Ovary (tissue), 9 donors: ENCODE results near the gene KCND1. TPM values are rescaled to one million over a fixed set of nuclear protein-coding genes. Genes with fewer than 3 reads are reported as not detected.

ENCODE experiments used
- DNase-seq, 5 donors: peaks; one replicate each; pipeline ENCODE4 v3.0.0-alpha.2; 2019 to 2020
- H3K27ac ChIP-seq, 2 donors: fragments of 200-600 bp; one replicate each; pipeline versions ENCODE4 v1.5.1 to v1.8.0; 2019 to 2022
- H3K27me3 ChIP-seq: fragments of 200-600 bp; one replicate; pipeline ENCODE4 v1.8.0; 2022
- H3K36me3 ChIP-seq: fragments of 200-600 bp; sonication (generic); one replicate; pipeline ENCODE4 v1.5.1; 2019
- H3K4me1 ChIP-seq: one replicate; pipeline ENCODE4 v1.8.1; 2013; ENCODE audit warnings: mild to moderate bottlenecking, moderate library complexity; ENCODE audit not compliant: insufficient read depth
- H3K4me3 ChIP-seq: fragments of 200-600 bp; sonication (generic); one replicate; pipeline ENCODE4 v1.5.1; 2017
- H3K9me3 ChIP-seq, 2 donors: fragments of 200-600 bp in 1 of 2; sonication (generic) in 1 of 2; one replicate each; pipeline versions ENCODE4 v1.5.1 to v1.8.1; 2013 to 2019; ENCODE audit warnings: mild to moderate bottlenecking in 1 of 2, moderate library complexity in 1 of 2
- EP300 ChIP-seq: sonication (generic); formaldehyde crosslinking; IDR thresholded peaks from one replicate; pipeline ENCODE4 v1.6.1; 2017; ENCODE audit warnings: antibody characterized with exemption
- POLR2A ChIP-seq: fragments of 450-650 bp; IDR thresholded peaks from one replicate; pipeline ENCODE4 v1.6.1; 2017; ENCODE audit warnings: antibody characterized with exemption, mild to moderate bottlenecking, moderate library complexity
- WGBS, 3 donors: extraction: QIAGEN DNeasy Blood & Tissue Kit in 1 of 3; methylation state at CpG; one replicate each; pipeline versions ENCODE4 v1.1.5 to v1.1.7; 2013 to 2017; 5-methylcytosine and 5-hydroxymethylcytosine counted together
- intact Hi-C, 4 donors: fragments of 100-400 bp; cut with DNase I; formaldehyde crosslinking; loops; one replicate each; pipeline versions ENCODE4 v1.11.0 to v1.15.1; 2022 to 2023
- polyA plus RNA-seq, 2 donors: library from polyadenylated mRNA; stranded (reverse); fragments of 200-250 nt in 1 of 2; fragments of 350-450 nt in 1 of 2; fragmentation: Illumina TruSeq in 1 of 2; extraction: RNeasy Lipid Tissue Mini Kit (QIAGEN cat#74804) in 1 of 2; gene quantifications; one replicate each; pipeline ENCODE4 v1.2.3, GENCODE V29; 2013 to 2014
- total RNA-seq, 7 donors: library from RNA; depleted of rRNA in 2 of 7; stranded (reverse); fragments of >200 nt in 2 of 7; fragmentation: NEBNext Ultra II Directional in 3 of 7; extraction: Animal tissue kit (Norgen Biotek cat#: 25700) in 3 of 7; gene quantifications; one replicate each; pipeline versions ENCODE4 v1.1.0 to v1.2.4, GENCODE V29; 2016 to 2023
- TF ChIP-seq, protein P1 (sequence below), 3 donors: fragments of 450-650 bp in 2 of 3; fragments of 200-600 bp in 1 of 3; IDR thresholded peaks; one replicate each; pipeline versions ENCODE4 v1.5.1 to v1.8.0; 2016 to 2022; ENCODE audit warnings: antibody characterized with exemption in 3 of 3, mild to moderate bottlenecking in 1 of 3
- donor health status: DM: no; HTN: no; CAD: no; lungs with moderate emphysema.
- donor health status: DM: no; HTN: no; CAD: no.
- donor health status: Bipolar disorder and iron deficiency.
- donor health status: DM: yes; HTN: yes; CAD: no.
- donor health status: DM: no; HTN: no; CAD: no.
- donor health status: DM: yes; HTN: yes; CAD: no.

Gene KCND1
- total and polyA plus RNA-seq, 9 donors = 0.76 to 4.6 (median 2.0) TPM

DNA sequence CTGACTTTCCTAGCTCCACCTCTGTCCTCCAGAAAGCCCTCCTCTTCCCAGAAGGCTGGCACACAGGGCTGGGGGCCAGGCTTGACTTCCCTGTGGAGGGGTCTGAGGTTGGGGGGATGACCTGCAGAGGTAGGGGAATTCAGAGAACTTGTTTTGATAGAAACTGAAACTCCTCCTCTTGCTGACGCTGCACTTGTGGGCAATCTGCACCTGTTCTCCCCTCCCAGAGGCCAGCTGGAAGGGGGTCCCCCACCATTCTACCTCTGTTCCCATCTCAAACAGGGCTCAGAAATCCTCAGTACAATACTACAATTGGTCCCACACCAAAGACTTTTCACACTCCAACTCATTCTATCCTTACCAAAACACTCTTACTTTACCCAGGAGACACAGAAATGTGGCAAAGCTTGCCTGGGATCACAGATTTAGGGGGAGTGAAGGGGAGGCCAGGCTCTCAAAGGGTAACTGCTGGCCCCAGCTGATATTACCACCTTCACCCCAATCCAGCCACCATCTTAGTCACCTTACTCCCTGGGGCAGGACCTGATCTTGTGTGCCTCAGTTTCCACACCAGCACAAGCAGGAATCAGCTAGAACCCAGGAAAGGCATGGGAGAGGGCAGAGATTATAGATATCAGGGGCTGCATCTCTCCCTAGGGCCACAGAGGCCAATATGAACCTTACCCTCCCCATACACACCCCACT is 32.8 kb downstream of the KCND1 start:
- intact Hi-C loops = no loop called here
- Histone ChIP-seq H3K4me3 (no peak overlapping the region), H3K36me3 (no peaks in the 10 kb centered on the region), H3K27ac (no peak overlapping the region), H3K9me3 (no peaks in the 10 kb centered on the region), H3K27me3 (no peaks in the 10 kb centered on the region), H3K4me1 (peaks cover 2% of the 10 kb centered on the region)
- DNase-seq = no peak
- 43 to 67% (median 63%) methylated on average over 1 of the region's 1 CpG for WGBS, 3 donors
- no peak for TF ChIP-seq EP300
- TF ChIP-seq, protein P1, sequence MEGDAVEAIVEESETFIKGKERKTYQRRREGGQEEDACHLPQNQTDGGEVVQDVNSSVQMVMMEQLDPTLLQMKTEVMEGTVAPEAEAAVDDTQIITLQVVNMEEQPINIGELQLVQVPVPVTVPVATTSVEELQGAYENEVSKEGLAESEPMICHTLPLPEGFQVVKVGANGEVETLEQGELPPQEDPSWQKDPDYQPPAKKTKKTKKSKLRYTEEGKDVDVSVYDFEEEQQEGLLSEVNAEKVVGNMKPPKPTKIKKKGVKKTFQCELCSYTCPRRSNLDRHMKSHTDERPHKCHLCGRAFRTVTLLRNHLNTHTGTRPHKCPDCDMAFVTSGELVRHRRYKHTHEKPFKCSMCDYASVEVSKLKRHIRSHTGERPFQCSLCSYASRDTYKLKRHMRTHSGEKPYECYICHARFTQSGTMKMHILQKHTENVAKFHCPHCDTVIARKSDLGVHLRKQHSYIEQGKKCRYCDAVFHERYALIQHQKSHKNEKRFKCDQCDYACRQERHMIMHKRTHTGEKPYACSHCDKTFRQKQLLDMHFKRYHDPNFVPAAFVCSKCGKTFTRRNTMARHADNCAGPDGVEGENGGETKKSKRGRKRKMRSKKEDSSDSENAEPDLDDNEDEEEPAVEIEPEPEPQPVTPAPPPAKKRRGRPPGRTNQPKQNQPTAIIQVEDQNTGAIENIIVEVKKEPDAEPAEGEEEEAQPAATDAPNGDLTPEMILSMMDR (IDR thresholded peaks at IDR 0.05) = no peak
- no peak for TF ChIP-seq POLR2A

DNA sequence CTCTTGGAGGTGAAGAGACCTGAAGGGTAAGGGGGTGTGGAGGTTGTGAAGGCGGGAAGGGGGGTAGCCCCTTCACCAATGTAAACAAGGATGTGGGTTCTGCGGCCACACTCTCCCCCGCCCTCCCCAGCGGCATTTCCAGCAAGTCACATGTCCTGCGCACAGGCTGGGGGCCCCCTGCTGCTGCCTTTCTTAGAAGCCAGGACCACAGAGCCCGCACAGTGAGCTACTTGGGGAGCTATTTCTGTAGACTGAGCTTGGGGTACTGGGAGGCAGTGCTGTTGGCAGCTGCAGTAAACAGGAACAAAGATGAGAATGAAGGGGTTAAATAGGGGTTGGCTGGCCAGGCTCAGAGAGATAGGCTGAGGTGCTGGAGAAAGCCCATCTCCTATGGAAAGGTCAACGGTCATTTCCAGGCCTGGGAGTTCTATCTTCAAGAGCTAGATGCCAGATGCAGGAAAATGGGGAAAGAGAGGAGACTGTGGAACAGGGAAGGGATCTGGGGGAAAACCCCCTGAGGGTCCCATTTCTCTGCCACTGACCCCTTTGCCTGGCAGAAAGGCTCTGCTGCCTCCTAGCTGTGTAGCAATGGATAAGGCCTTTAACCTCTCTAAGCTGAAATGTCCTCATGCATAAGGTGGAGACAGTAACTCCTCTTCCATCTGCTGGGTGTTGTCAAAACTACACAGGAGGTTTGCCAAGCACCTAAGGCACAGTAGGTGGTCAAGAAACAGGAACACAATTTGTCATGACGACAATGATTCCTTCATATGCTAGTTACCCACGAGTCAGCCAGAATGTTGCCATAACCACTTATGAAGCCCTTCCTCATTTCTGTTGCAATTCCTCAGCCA is 34.4 kb downstream of the KCND1 start:
- TF ChIP-seq, protein P1 (IDR thresholded peaks at IDR 0.05) = no peak
- TF ChIP-seq EP300 (no peak), POLR2A (no peak)
- H3K4me3 ChIP-seq = no peak overlapping the region
- no peak overlapping the region for H3K27ac ChIP-seq
- DNase-seq = no peak
- H3K27me3 ChIP-seq = no peaks in the 10 kb centered on the region
- no peaks in the 10 kb centered on the region for H3K36me3 ChIP-seq
- WGBS, 3 donors = 44 to 52% (median 47%) methylated on average over 9 of the region's 9 CpGs
- no peaks in the 10 kb centered on the region for H3K9me3 ChIP-seq
- H3K4me1 ChIP-seq = peaks cover 2% of the 10 kb centered on the region
- intact Hi-C loops = no loop called here

DNA sequence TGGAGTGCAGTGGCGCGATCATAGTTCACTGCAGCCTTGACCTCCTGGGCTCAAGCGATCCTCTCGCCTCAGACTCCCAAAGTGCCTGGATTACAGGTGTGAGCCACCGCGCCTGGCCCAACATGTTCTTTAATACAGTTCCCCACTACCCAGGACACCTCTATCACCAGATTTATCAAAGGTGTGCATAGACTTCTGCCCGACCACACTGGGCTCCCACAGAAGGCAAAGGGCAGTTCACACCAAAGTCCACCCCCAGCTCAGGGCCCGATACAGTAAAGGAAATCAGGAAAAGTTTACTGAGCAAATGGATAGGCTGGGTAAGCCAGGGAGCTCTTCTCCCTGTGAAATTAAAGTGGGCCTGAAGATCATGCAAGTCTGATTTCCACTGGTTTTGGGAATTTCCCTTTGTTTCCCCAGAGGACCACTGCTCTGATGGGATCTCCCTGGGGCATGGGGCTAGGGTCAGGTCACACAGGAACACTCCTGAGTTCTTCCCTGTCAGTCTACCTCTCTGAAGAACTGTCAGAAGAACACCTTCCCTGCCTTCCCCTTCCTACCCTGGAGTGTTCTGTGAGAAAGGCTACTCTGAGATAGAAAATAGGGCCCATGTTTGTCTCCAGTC is 35.1 kb downstream of the KCND1 start:
- DNase-seq = no peak
- Histone ChIP-seq H3K36me3 (no peaks in the 10 kb centered on the region), H3K4me1 (peaks cover 1% of the 10 kb centered on the region), H3K27ac (no peak overlapping the region), H3K9me3 (no peaks in the 10 kb centered on the region), H3K27me3 (no peaks in the 10 kb centered on the region), H3K4me3 (no peak overlapping the region)
- WGBS, 3 donors = 83 to 90% (median 85%) methylated on average over 8 of the region's 8 CpGs
- TF ChIP-seq, protein P1 (IDR thresholded peaks at IDR 0.05) = no peak
- TF ChIP-seq POLR2A (no peak), EP300 (no peak)
- intact Hi-C loops = no loop called here

DNA sequence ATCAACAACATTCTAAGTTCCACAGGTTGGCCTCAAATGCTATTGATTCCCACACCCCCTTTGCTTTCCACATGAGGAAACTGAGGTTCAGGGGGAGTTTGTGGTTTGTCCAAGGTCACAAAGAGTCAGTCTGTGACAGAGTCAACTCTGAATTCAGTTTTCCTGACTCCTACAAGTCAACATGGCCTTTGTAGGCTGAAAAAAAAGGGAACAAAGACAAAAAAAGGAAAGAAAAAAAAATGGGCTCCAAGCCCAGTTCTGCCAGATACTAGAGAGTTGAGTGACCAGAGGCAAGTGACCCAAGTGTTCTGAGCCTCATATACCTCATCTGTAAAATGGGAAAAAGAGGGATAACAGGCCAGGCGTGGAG is 36.4 kb downstream of the KCND1 start:
- Histone ChIP-seq H3K4me1 (no peaks in the 10 kb centered on the region), H3K4me3 (no peak overlapping the region), H3K9me3 (no peaks in the 10 kb centered on the region), H3K27me3 (no peaks in the 10 kb centered on the region), H3K27ac (no peak overlapping the region), H3K36me3 (no peaks in the 10 kb centered on the region)
- WGBS, 3 donors = 68 to 91% (median 79%) methylated on average over 1 of the region's 1 CpG
- intact Hi-C loops = no loop called here
- no peak for DNase-seq
- no peak for TF ChIP-seq EP300
- TF ChIP-seq, protein P1 (IDR thresholded peaks at IDR 0.05) = no peak
- no peak for TF ChIP-seq POLR2A
